GM19452 (cell line): ENCODE results near the gene TLCD3A.
"Not testable (repeated sequence)": the region's sequence is repeated elsewhere in the genome, so short reads cannot be mapped to it uniquely, and the experiment has no call there.

Experiments used
- ATAC-seq: cut with Tn5 transposase; IDR thresholded peaks from one replicate; pipeline ENCODE4 v1.9.1; 2021; ENCODE audit not compliant: unreplicated experiment

TLCD3A gene

DNA sequence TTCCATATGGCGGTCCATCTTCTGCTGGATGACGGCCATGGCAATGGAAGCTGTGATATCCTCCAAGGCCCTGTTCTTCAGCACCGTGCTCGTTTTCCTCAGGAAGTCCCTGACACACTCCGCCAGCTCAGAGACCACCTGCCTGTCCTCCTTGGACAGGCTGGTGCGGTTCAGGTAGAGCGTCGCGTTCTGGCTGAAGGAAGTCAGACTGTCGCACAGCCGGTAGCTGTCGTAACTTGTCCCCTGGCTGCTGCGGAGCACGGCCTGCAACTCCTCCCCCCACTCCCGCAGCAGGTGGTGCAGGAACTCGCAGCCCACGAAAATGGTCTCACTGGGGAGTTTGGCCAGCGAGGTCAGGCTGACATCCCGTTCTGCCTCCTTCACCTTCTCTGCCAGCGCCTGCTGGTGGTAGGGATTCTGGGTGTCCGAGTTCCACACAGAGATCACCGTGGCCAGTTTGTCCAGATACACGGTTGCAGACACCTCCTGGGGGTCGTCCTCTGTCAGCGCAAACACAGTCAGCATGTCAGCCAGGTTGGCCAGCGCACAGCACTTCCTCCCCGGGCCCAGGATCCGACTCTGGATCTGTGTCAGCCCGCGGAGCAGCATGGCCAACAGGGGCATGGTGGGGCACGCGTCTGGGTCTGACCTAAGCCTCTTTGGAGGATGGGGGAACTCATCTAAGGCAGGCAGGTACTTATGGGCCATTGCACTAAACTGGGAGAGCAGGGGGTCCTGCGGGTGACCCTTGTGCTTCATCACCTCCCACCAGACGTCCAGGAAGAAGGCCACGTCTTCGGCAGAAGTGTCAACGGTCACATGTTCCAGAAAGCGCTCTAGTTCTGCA is 14.6 kb downstream of the TLCD3A start:
- ATAC-seq: no peak

DNA sequence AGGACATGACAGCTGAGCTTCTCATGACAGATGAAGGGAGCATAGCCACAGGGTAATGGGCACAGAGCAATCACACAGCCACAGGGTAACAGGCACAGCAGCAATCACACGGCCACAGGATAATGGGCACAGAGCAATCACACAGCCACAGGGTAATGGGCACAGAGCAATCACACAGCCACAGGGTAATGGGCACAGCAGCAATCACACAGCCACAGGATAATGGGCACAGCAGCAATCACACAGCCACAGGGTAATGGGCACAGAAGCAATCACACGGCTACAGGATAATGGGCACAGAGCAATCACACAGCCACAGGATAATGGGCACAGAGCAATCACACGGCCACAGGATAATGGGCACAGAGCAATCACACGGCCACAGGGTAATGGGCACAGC is 16.2 kb downstream of the TLCD3A start:
- ATAC-seq: not testable (repeated sequence)

DNA sequence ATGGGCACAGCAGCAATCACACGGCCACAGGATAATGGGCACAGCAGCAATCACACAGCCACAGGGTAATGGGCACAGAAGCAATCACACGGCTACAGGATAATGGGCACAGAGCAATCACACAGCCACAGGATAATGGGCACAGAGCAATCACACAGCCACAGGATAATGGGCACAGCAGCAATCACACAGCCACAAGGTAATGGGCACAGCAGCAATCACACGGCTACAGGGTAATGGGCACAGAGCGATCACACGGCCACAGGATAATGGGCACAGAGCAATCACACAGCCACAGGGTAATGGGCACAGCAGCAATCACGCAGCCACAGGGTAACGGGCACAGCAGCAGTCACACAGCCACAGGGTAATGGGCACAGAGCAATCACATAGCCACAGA is 17.0 kb downstream of the TLCD3A start:
- ATAC-seq: not testable (repeated sequence)

DNA sequence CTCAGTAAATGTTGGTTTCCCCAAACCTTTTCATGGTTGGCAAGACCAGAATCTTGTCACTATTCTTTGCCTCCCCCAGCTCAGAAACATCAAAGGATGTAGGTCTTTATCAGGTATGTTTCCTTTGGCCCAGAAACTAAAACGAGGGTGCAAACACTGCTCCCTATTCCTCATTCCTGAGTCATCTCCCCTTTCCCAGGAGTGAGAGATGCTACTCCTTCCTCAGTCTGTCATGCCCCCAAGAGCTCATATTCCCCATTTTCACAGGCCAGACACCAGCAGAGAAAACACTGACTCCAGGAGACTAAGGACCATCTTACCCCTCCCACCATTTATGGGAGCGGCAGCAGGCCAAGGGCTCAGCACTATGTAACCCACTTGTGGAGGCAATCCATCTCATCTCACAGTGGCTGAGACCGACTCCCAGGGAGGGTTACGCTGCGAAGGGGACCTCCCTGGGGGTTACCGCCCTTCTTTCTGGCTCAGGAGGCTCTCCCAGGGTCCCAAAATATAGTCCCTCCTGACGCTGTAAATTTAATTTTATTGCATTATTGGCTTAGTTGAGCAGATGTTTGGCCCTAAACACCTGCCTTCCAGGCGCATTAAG is 18.1 kb downstream of the TLCD3A start:
- no peak for ATAC-seq

DNA sequence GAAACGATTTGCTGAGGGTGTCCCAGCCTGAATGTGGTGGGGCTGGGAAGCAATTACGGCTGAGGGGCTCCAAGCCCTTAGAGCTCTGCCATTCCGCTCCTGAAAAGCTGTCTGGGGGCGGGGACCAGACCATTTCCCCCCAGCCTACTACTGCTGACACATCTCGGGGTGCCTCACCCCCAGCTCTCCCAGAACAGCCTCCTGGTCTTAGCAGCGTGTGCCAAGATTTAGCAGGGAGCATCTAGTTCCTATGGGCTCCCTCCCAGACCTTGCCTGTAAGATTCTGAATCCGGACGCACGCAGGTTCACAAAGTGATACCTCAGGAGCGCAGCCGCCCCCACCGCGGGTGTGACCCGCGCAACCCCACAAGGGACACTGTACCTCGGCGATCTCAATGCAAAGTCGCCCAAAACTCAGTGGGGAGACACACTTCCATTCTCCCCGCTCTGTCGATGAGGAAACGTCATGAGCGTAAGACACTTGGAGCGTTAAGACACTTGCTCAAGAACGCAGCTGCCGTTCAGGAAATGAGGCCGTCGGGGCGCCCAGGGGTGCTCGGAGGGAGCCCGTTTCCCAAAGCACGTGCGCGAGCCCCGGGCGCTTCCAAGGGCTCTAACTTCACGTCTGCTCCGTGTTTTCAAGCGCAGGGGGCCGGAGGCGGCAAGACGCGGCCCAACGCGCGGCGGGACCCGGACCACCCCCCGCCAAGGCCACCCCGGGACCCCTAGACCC is 19.0 kb downstream of the TLCD3A start:
- peak; percentile 37 for ATAC-seq

DNA sequence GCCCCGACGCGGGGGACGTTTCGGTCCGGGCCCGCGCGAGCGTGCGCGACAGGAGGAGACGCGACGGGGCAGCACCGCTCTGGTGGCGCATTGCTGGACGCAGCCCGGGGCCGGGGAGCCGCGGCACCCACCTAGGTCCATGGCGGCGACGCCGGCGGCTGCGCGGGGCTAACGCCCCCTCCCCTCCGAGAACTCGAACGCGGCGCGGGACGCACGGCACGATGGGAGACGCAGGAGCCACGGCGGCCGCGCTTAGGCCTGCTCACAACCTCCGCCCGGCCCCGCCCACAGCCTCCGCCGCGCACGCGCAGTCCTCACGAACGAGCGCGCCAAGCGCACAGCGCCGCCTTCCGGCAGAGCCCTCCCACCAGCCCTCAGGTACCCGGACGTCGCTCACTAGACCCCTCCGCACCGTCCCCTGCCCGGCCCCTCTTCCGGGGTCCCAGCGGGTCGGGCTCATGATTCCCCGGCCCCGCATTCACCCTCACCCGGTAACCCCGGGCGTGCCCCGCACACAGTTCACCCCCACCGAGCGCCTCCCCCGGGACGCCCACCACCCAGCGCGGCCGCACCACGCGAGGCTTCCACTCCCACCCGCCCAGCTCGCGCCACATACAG is 19.7 kb downstream of the TLCD3A start, which contains the start of gene GEMIN4:
Gene GEMIN4 (minus strand): TSS at position 263 of the 618 bp plus-strand sequence. CDS start 122 bp downstream, at position 141.
- peak; percentile 79 for ATAC-seq

DNA sequence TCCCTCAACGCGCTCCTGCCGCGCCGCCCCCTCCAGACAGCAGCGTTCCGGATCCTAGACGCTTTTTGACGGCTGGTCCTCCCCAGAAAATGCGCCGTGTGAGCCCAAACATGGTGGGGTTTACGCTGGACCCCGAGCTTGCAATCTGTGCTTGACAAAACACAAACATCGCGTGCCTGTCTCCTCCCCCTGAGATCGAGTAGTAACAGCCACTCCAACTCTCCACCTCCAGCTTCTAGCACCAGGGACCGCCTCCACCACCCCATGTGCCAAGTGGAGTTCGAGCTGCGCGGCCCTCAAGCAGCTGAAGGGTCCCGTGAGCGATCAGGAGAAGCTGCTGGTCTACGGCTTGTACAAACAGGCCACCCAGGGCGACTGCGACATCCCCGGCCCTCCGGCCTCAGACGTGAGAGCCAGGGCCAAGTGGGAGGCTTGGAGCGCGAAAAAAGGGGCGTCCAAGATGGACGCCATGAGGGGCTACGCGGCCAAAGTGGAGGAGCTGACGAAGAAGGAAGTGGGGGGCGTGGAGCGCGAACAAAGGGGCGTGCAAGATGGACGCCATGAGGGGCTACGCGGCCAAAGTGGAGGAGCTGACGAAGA is 20.3 kb downstream of the TLCD3A start:
- ATAC-seq: no peak

DNA sequence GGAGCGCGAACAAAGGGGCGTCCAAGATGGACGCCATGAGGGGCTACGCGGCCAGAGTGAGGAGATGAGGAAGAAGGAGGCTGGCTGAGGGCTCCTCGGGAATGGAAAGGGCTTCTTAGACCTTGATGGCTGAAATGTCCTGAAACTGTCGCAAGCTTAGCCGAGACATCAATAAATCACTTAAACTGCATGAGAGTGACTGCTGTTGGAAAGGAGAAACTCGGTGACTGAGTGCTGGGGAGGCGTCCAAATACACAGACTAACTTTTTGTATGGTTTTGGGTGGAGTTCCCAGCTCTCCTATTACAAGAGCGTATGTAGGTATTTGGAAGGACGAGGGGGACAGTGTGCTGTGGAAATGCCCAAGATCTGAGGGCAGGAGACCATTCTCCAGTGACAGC is 21.0 kb downstream of the TLCD3A start:
- no peak for ATAC-seq

DNA sequence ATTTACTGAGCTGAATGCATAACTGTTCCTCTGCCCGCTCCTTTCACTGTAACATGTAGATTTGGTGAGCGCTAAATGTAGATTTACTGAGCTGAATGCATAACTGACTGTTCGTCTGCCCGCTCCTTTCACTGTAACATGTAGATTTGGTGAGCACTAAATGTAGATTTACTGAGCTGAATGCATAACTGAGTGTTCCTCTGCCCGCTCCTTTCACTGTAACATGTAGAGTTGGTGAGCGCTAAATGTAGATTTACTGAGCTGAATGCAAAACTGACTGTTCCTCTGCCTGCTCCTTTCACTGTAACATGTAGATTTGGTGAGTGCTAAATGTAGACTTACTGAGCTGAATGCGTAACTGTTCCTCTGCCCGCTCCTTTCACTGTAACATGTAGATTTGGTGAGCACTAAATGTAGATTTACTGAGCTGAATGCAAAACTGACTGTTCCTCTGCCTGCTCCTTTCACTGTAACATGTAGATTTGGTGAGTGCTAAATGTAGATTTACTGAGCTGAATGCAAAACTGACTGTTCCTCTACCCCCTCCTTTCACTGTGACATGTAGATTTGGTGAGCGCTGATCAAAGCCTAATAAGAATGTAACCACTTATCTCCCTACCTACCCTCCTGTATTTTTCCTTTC is 23.0 kb downstream of the TLCD3A start:
- ATAC-seq: not testable (repeated sequence)

DNA sequence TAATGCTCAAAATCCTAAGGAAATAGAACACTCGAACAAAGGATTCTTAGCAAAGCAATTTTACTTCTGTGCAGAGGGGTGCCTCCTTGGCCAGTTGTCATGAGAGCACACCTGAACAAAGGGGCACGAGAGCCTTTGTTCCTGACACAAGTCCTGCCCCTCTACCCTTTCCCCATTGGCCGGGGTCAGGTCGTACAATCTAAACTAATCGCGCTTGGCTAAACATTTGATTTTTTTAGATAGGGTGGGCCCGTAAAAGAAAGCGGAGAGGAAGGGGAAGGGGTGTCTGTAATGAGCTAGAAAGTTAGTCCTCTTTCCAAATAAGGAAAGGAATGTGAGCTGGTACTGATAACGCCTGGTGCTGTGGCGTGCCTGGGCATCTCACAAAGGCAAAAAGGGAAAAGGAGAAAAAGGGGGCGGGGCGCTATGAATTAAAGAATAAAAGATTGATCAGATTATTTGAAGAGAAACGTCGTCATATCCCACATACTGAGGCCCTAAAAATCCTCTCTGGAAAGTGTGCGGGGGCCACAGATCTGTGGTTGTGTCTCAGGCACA is 23.7 kb downstream of the TLCD3A start:
- not testable (repeated sequence) for ATAC-seq

DNA sequence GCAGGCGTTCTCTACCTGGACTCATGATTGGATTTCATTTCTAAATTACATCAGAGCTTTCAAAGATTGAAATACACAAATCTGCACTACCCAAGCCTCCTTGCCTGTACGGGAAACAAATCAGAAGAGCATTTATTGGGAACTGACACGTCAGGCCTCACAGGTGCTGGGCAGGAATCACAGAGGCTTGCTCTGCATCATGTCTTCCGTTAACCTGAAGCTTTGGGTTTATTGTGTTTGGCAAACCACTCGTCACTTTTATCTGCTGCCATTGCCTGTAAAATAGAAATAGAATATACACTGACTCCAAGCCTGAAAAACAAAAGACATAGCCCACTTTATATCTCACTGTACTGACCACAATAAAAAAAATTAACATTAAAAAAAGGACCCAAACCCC is 27.6 kb downstream of the TLCD3A start:
- ATAC-seq: no peak

DNA sequence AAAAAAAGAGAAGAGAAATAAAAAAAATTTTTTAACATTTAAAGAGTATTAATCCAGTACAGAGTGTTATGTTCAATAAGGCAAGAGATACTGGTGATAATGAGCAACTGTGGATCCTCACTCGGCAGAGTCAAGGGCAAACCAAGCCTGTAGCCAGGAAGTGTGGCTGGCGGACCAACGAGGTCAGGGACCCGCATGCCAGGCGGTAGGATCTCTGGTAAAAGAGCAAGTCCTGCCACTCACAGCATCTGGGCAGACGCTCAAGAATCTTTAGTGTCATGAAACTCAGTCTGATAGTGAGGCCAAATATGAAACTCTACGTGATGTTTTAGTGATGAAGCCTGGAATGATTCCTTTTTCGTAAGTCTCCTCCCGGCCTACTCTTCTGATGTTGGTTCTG is 28.0 kb downstream of the TLCD3A start:
- ATAC-seq: no peak

DNA sequence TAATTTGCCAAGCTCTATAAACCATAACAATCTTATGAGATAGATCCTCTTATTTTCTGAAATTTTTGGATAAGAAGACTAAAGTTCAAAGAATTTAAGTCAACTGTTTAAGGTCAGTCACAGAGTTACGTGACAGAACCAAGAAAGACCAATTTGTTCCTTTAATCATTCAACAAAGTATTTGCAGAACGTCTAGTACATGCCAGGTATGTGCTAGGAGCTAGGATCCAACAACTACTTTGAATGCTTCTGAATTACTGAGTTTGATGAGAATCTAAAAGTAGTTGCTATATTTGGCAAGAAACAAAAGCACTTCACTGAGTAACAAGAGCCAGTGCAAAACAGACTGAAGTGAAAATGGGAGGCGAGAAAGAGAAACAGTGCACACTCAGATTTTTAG is 34.7 kb downstream of the TLCD3A start:
- no peak for ATAC-seq

DNA sequence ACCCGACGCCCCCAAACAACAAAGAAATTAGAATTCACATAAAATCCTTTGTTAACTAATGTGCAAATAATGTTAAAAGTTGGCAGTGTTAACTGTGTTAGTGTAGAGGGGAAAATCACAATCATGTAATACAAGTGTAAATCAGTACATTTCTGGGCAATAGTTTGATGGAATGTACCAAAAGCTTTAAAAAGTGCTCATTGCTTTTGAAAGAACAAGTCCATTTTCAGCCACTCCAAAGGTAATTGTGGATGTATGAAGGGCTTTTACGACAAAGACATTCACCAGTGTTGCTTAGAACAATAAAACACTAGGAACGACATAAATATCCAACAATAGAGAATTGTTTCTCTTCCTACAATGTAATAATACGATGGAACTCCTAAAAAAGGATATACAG is 40.6 kb downstream of the TLCD3A start:
- ATAC-seq: no peak

DNA sequence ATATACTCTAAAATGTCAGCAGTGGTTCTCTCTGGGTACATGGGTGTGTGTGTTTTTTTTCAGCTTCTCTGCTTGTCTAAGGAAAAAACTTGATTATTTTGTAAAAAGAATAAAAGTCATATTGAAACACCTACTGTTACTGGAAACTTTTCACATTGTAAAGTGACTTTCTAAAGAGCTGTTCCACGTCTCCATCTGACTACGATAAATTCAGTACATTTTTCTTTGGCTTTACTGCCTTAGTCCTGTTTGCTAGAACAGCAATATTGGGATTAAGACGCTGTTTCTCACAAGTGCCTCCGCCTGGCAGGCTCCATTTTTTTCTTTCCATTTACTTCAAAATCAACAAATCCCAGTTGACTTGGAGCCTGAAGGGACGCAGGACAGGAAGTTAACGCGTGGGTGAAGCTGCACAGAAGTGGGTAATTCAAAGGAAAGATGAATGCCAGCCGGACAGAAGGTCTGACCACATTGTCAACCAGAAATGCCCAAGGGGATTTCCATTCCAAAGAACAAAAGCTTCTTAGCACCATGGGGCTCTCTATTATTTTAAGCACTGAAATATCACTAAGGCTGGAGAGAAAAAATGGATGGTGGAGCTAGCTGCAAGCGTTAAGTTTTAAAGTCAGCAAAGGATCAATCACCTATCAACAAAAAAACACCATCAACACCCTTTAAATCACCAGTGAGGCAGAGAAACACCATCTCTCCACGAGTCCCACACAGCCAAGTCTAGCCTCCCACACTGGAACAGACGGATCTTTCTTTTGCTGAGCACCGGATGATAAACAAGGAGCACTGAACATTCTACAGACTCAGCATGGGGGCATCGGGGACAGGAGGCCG is 41.3 kb downstream of the TLCD3A start:
- ATAC-seq: no peak

DNA sequence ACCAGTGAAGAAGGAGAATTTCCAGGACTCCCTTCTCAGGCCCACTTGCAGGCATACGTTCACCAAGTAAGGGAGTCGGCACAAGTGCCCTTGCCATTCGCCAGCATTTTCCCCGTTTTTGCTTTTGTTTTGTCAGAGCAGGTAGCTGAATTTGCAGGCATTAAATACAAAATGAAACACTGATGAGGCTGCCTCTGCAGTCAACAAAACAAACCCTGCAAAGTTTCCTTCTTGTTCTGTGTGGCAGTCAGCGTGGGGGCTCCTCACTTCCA is 41.9 kb downstream of the TLCD3A start:
- no peak for ATAC-seq

DNA sequence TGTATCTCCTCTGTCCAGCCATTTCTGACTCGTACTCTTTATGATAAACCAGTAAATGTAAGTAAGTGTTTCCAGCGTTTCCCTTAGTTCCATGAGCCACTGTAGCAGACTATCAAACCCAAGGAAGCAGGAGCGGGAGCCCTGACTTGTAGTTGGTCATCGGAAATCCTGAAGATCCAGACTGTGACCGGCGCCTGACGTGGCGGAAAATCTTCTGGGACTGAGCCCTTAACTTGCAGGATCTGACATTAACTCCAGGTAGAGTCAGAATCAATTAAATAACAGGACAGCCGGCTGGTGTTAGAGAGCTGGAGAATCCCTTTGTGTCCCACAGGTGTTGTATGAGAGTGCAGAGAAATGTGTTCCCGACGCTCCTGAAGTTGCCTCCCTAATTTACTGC is 45.7 kb downstream of the TLCD3A start:
- no peak for ATAC-seq

DNA sequence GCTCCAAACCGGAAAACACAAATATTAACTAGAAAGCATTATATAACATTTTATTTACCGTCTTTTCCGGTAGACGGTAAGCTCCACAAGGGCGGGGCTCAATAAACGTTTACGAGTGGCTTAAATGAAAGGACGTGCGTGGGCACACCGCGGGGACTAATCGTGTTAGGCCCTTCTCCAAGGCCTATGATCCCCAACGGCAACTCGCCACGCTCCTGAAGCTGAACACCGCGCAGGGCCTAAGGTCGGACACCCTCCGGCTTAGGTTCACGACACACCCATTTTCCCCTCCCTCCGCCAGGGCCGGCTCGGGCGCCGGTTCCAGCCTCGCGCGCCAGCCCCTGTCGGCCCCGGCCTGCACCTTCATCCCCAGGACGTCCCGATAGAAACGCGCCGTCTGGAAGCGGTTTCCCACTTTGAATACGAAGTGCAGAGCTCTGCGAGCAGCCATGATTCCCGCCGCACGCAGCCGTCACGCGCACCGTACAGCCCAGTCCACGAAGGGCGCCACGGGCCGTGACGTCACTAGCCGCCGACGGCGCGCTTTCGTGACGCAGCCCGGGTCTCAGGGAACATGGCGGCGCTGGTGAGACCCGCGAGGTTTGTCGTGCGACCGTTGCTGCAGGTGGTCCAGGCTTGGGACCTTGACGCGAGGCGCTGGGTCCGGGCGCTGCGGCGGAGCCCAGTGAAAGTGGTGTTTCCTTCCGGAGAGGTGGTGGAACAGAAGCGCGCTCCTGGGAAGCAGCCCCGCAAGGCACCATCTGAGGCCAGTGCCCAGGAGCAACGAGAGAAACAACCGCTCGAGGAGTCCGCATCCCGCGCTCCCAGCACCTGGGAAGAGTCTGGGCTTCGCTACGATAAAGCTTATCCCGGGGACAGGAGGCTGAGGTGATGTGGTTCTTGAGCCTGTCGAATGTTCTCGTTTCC is 49.7 kb downstream of the TLCD3A start, which contains the start of the genes GLOD4 and MRM3:
Gene GLOD4 (minus strand): TSS at position 476 of the 927 bp plus-strand sequence. CDS start 25 bp downstream, at position 451.
Gene MRM3 (plus strand): TSS at position 549 of the 927 bp plus-strand sequence. CDS start 26 bp downstream, at position 575.
- ATAC-seq: peak; percentile 88
